GM12892 (cell line): Measurements from ENCODE around the gene BRMS1.

Experiments
- DNase-seq: peaks from one replicate; pipeline ENCODE4 v3.0.0; 2011; ENCODE audit not compliant: insufficient read length
- FAIRE-seq: peaks from 2 replicates; lab custom pipeline; 2011; peaks lifted over from hg19 to GRCh38; lab: Jason Lieb, UNC
- POLR2A ChIP-seq: IDR thresholded peaks from 2 replicates; pipeline ENCODE4 v1.6.1; 2011; ENCODE audit warnings: low read depth, low read length, control low read depth
- POLR2AphosphoS5 ChIP-seq: IDR thresholded peaks from 2 replicates; pipeline ENCODE4 v1.6.1; 2011; ENCODE audit warnings: low read depth, low read length, control low read depth
- TAF1 ChIP-seq: IDR thresholded peaks from 2 replicates; pipeline ENCODE4 v1.6.1; 2011; ENCODE audit warnings: low read depth, mild to moderate bottlenecking, control low read depth, low read length, borderline replicate concordance

BRMS1 gene

DNA sequence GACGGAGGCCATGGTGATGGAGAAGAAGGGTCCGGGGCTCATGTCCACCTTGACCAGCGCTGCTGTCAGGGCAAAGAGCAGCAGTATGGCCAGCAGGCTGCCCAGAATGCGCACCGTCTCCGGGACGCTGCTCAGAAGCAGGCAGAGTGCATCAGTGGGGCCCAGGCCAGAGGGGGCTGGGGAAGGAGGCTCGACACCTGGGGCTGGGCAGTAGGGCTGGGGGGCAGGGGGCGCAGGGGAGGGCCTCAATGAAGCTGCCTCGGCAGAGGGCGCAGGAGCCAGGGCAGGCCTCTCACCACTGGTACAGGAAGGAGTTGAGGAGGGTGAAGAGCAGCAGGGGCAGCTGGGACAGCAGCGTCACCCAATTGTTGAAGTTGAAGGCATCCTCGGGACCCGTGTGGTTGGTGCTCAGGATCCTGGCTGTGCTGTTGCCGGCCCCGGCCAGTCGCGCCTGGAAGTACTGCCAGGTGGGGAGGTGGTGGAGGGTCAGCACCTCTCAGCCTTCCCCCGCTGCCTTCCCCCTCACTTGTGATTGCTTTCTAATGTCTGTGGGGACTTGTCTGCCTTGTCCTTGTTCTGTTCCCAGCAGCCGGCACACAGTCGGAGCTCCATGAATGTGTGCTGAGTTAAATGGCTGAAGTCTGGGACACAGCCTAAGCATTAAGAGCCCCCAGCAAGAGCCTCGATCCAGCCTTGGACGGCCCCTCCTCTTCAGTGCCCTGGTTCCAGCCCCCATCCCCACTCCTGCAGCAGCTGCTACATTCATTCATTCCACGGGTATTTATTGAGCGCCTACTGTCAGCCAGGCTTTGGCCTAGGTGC is 24.4 kb upstream of the BRMS1 start:
- FAIRE-seq, result no peak
- TF ChIP-seq POLR2AphosphoS5 (no peak), POLR2A (no peak), TAF1 (no peak)
- peak; percentile 3 for DNase-seq

GRCh38 chr11:66368484-66368883 is 23.6 kb upstream of the BRMS1 start:
- DNase-seq (no peak), FAIRE-seq (no peak)
- TF ChIP-seq POLR2A (no peak), TAF1 (no peak), POLR2AphosphoS5 (no peak)

- FAIRE-seq (no peak), DNase-seq (no peak)
- TF ChIP-seq TAF1, result no peak
Measured at GRCh38 chr11:66367561-66368312, 22.8 kb upstream of the BRMS1 start.

- FAIRE-seq (no peak), DNase-seq (no peak)
- no peak for TF ChIP-seq POLR2A
Measured at GRCh38 chr11:66366844-66367477, 22.1 kb upstream of the BRMS1 start.

DNA sequence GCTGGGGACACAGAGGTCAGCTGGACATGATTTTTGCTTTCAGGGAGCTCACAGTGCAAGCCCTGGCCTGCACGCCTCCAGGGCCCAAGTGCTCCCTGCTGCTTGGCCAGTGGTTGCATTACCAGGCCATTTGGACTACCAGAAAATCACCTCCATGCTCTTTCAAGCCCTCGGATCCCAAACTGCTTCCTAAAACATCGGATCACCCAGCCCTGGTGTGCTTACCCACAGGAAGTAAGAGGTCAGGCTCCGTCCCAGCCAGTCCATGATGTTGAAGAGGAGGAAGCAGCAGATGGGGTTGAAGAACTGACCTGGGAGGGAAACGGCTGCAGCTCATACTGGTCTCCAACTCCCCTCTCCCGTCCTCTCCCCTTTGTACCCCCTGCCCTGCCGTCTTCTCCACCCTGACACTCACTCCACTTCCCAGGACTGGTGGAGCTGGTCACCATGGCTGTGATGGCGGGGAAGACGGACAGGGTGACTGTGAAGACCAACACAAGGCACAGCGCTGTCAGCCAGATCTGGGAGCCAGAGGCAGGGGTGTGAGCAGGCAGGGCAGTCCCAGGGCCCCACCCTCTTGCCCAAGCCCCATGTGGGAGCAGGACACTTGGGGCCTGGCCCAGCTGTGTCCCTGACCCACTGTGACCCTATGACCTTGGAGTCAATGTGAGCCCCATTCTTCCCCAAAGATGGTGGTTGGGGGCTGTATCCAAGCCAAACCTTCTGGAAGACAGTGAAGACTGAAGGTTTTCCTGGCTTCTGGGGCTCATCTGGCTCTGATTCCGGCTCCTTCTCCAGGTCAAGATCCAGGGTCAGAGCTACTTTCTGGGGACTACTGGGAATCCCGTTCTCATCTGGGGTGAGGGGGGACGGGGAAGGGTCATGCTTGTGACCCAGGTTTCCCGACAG is 21.1 kb upstream of the BRMS1 start:
- FAIRE-seq, result no peak
- TF ChIP-seq TAF1, result no peak
- DNase-seq, result peak; percentile 4

DNA sequence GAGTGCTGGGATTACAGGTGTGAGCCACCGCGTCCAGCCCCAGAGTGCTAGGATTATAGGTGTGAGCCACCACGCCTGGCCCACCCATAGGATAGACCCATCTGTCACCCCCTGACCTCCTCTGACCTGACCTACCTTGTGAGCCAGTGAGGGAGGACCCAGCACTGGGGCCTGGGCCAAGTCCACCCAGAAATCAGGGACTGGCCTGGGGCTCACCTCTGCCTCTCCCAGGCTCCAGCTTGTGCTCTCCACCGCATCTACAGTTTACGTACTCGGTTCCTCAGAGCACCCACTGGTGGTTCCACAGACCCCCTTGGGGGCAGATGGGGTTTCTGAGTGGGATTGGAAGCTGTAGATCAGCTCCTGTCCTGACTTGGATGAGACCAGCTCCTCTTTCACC is 20.3 kb upstream of the BRMS1 start:
- FAIRE-seq (no peak), DNase-seq (peak; percentile 5)
- TF ChIP-seq POLR2A (no peak), POLR2AphosphoS5 (no peak), TAF1 (no peak)

- peak; percentile 82 for DNase-seq
- TF ChIP-seq POLR2AphosphoS5 (no peak), TAF1 (no peak), POLR2A (no peak)
- FAIRE-seq, result peak; percentile 30
Measured at GRCh38 chr11:66363805-66364535, 19.1 kb upstream of the BRMS1 start.

DNA sequence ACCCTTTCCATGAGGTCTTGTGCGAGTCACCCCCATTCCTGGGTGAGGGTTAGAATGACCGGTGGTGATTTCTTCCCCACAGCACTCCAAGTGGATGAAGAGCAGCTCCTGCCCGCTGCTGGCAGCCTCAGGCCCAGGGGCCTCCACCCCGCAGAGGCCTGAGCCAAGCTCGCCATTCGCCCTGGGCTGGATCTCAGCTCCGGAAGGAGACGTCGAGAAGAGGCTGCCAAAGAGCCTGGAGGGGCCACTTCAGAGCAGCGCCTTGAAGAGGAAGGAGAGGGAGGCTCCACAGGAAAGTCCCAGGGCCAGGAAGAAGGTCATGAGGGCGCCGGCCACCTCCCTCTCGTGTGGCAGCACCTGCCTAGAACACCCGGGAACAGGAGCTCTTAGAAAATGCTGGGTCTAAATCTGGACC is 18.3 kb upstream of the BRMS1 start:
- DNase-seq (peak; percentile 4), FAIRE-seq (no peak)
- no peak; the same call in 1 of the 2 replicates for TF ChIP-seq POLR2AphosphoS5
- no peak for TF ChIP-seq TAF1
- no peak for TF ChIP-seq POLR2A

- DNase-seq (peak; percentile 9), FAIRE-seq (no peak)
- no peak; the same call in 1 of the 2 replicates for TF ChIP-seq POLR2AphosphoS5
- no peak for TF ChIP-seq POLR2A
- no peak for TF ChIP-seq TAF1
Measured at GRCh38 chr11:66362481-66363147, 17.7 kb upstream of the BRMS1 start.

DNA sequence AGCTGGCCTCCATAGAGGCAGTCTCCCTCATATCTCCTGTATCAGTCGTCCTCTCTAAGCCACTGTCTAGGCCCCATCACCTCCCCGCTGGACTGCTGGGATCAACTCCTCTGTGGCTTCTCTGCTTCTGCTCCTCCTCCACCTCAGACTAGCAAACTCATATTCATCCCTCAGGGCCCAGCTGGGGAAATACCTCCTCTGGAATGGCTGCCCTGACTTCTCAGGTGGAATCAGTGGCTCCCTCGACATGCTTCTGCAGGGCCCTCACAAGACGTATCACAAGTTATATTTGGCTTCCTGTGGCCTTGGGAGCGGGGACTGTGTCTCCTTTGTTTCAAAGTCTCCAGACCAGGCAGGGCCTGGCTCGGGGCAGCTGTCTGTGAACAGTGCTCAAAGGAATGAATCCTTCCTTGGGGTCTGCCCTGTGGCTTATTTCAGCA is 16.6 kb upstream of the BRMS1 start:
- DNase-seq (peak; percentile 9), FAIRE-seq (no peak)
- no peak for TF ChIP-seq POLR2AphosphoS5
- no peak for TF ChIP-seq POLR2A
- no peak for TF ChIP-seq TAF1
